Vagina (tissue), 2 donors: ENCODE data around the gene NOL7.

Experiments used
- CTCF ChIP-seq, 3 experiments: fragments of 450-650 bp in 2 of 3; fragments of 200-600 bp in 1 of 3; sonication (generic) in 1 of 3; IDR thresholded peaks; one replicate each; pipeline ENCODE4 v1.5.1; 2017 to 2019; ENCODE audit warnings: antibody characterized with exemption in 3 of 3, mild to moderate bottlenecking in 2 of 3, moderate library complexity in 2 of 3
- POLR2A ChIP-seq, 2 donors: fragments of 450-650 bp; IDR thresholded peaks; one replicate each; pipeline ENCODE4 v1.6.1; 2017; ENCODE audit warnings: antibody characterized with exemption in 2 of 2, mild to moderate bottlenecking in 2 of 2, moderate library complexity in 2 of 2
- POLR2AphosphoS5 ChIP-seq, 2 donors: sonication (generic); formaldehyde crosslinking; IDR thresholded peaks; one replicate each; pipeline ENCODE4 v1.9.0; 2017; ENCODE audit warnings: antibody characterized with exemption in 2 of 2, mild to moderate bottlenecking in 2 of 2, low read depth in 1 of 2; ENCODE audit not compliant: insufficient read depth in 1 of 2

GRCh38 chr6:13593103-13593502, 22.0 kb upstream of the NOL7 start:
- no peak for TF ChIP-seq CTCF (IDR thresholded peaks at IDR 0.05)
- TF ChIP-seq POLR2A (IDR thresholded peaks at IDR 0.05): no peak
- TF ChIP-seq POLR2AphosphoS5 (IDR thresholded peaks at IDR 0.05; ENCODE audit: insufficient read depth in 1 of 2, low read depth in 1 of 2): no peak
